Vein endothelial cell (primary cell): Measurements from ENCODE around the gene CCDC86. TPM values are rescaled to one million over a fixed set of nuclear protein-coding genes. Genes with fewer than 3 reads are reported as not detected.

Source experiments
- total RNA-seq: library from RNA; depleted of rRNA; stranded (reverse); fragments of >200 nt; gene quantifications from 2 replicates; pipeline ENCODE4 v1.2.3, GENCODE V29; 2012

CCDC86 gene, protein sequence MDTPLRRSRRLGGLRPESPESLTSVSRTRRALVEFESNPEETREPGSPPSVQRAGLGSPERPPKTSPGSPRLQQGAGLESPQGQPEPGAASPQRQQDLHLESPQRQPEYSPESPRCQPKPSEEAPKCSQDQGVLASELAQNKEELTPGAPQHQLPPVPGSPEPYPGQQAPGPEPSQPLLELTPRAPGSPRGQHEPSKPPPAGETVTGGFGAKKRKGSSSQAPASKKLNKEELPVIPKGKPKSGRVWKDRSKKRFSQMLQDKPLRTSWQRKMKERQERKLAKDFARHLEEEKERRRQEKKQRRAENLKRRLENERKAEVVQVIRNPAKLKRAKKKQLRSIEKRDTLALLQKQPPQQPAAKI
- total RNA-seq = 32.7 and 33.8 TPM in 2 replicates

DNA sequence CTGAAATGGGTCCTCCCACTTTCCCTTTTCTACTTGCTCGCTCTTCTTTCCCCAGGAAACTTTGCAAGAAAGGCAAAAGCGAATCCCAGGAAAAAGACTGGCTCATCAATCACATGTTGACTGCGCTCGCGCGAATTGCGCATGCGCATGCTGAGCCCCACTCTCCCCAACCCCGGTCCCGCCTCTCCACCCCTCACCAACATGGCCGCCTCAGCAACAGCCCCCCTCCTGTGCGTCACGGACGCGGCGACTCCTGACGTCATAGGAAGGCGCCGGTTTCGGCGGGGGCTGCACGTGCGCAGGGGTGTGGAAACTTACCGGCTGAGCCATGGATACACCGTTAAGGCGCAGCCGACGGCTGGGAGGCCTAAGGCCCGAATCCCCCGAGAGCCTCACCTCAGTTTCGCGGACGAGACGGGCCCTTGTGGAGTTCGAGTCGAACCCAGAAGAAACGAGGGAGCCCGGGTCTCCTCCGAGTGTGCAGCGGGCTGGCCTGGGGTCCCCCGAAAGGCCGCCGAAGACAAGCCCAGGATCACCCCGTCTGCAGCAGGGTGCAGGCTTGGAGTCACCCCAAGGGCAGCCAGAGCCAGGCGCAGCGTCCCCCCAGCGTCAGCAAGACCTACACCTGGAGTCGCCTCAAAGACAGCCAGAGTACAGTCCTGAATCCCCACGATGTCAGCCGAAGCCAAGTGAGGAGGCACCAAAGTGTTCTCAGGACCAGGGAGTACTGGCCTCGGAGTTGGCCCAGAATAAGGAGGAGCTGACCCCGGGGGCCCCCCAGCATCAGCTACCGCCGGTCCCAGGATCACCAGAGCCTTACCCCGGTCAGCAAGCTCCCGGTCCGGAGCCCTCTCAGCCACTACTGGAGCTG, at the start of gene CCDC86:
TSS of gene CCDC86 (plus strand) at position 317 of the 871 bp plus-strand sequence. CDS start at position 329, 12 bp downstream.

DNA sequence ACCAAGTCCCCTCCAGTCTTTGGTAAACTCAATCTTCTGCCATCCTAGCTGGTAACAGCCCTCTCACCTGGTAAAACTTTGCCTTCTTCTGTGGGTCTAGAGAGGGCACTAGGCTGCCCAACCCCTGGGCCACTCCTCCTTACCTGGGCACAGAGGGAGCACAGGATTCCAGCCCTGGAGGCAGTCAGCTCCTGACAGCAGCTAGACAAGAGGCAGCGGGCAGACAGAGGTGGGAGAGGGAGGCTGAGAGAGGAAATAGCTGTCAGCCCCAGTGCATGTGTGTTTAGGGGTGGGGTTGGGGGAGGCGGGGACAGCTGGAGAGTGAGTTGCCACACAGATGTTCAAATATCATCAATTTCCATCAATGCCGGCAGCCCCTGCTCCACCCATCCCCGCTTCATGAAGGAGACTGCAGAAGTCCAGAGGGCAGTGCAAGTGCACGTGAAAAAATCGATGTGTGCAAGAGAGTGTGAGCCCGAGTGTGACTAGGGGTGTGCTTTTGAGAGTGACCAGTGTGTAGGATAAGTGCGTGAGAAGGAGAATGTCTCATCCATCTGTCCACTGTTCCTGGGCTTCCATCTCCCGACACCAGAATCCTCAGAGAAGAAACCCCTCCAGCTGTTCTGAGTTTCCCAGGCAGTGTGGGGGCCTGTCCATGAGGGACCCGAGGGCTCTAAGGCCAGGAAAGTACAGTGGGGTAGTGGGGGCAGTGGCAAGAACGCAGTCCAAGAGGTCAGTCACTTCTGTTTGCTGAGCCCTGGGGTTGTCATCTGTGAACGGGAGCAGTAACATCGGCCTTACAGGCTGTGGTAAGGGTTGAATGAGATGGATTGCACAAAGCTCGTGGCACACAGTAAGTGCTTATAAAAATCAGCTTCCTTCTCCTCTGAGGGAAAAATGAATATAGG, 14.1 kb downstream of the CCDC86 start, which contains the start of gene PTGDR2:
TSS of gene PTGDR2 (minus strand) at position 225 of the 908 bp plus-strand sequence. CDS start 2,228 bp downstream, outside the sequence.

DNA sequence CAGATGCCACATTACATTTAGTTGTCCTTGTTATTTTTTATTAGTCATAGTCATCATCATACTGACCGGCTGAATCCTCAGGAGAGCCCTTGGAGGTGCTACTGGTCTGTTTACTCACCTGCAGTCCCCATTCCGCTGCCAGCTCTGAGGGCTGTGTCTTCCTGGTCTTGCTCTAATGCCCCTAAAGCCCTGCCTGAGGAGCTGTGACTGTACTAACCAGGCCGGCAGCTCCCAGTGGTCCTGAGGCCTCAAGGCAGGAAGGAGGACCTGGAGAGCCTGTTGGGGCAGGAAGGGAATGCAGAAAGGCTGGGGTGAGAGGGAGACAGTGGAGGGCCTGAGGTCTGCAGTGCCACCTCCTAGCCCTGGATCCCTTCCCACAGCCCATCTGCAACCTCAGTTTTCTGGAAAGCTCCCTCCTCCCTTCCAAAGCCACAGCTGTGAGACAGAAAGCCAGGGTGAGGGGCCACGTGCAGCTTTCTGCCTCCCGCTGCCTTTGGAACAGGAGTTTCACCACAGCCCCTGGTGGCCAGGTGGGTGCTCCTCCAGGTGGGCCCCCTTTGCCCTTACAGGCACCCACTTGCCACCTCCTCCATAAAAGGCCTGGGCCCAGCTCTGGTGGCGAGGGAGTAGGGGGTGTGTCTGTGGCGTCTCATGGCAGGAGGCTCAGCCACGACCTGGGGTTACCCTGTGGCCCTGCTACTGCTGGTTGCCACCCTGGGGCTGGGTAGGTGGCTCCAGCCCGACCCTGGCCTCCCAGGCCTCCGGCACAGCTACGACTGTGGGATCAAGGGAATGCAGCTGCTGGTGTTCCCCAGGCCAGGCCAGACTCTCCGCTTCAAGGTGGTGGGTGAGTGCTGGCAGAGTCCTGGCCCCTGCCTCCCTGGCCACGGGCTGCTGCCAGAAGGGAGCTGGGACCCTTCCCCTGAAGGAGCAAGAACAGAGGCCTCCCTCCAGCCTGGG, 25.3 kb downstream of the CCDC86 start, which contains the start of gene ZP1:
TSS of gene ZP1 (plus strand) at position 632 of the 960 bp plus-strand sequence. CDS start at position 652, 20 bp downstream.

Other genes starting within 250 kb of the CCDC86 start
- not detected in 2 replicates for gene MS4A8, start 142.5 kb upstream of the CCDC86 start, total RNA-seq
- not detected in 2 replicates for gene MS4A18, start 117.4 kb upstream of the CCDC86 start, total RNA-seq
- not detected in 2 replicates for gene MS4A15, start 85.2 kb upstream of the CCDC86 start, total RNA-seq
- gene MS4A10, start 56.8 kb upstream of the CCDC86 start, total RNA-seq = not detected in 2 replicates
- under 0.01 TPM in 1 of 2 replicates, not detected in the other for gene PTGDR2, start 13.8 kb downstream of the CCDC86 start, total RNA-seq
- gene ZP1, start 25.4 kb downstream of the CCDC86 start, total RNA-seq = not detected in 2 replicates
- 96.3 and 103 TPM in 2 replicates for gene PRPF19, start 64.5 kb downstream of the CCDC86 start, total RNA-seq
- gene TMEM109, start 72.0 kb downstream of the CCDC86 start, total RNA-seq = 104 and 123 TPM in 2 replicates
- gene TMEM132A, start 82.3 kb downstream of the CCDC86 start, total RNA-seq = 59.2 and 101 TPM in 2 replicates
- gene SLC15A3, start 110.1 kb downstream of the CCDC86 start, total RNA-seq = 3.2 and 5.6 TPM in 2 replicates
- gene CD6, start 129.6 kb downstream of the CCDC86 start, total RNA-seq = not detected in 2 replicates